Stomach (tissue), 4 donors: Measurements from ENCODE around the gene ZNF436.

Source experiments
- CTCF ChIP-seq, 7 experiments: fragments of 450-650 bp in 4 of 7; fragments of 200-600 bp in 3 of 7; sonication (generic) in 3 of 7; IDR thresholded peaks; one replicate each; pipeline ENCODE4 v1.5.1; 2016 to 2019; ENCODE audit warnings: antibody characterized with exemption in 7 of 7, control low read depth in 2 of 7, mild to moderate bottlenecking in 1 of 7
- EP300 ChIP-seq: sonication (generic); formaldehyde crosslinking; IDR thresholded peaks from one replicate; pipeline ENCODE4 v1.6.1; 2017; ENCODE audit warnings: antibody characterized with exemption
- POLR2A ChIP-seq, 4 donors: fragments of 450-650 bp; IDR thresholded peaks; one replicate each; pipeline ENCODE4 v1.6.1; 2016; ENCODE audit warnings: antibody characterized with exemption in 4 of 4, control low read depth in 2 of 4, mild to moderate bottlenecking in 1 of 4, moderate library complexity in 1 of 4
- POLR2AphosphoS5 ChIP-seq, 3 donors: sonication (generic); formaldehyde crosslinking; IDR thresholded peaks; one replicate each; pipeline ENCODE4 v1.6.1; 2016; ENCODE audit warnings: antibody characterized with exemption in 3 of 3

- no peak for TF ChIP-seq POLR2A (IDR thresholded peaks at IDR 0.05)
- no peak for TF ChIP-seq POLR2AphosphoS5 (IDR thresholded peaks at IDR 0.05)
- no peak for TF ChIP-seq CTCF (IDR thresholded peaks at IDR 0.05)
- TF ChIP-seq EP300 = no peak
Observed at GRCh38 chr1:23356471-23357137, 13.0 kb downstream of the ZNF436 start.
